NCI-H1105 treated with DMSO at 0.1 percent for 48 hours (cell line): Measurements from ENCODE around the gene ATP9B.
"Not testable (repeated sequence)": the region's sequence is repeated elsewhere in the genome, so short reads cannot be mapped to it uniquely, and the experiment has no call there.

Source experiments
- DNase-seq: peaks from one replicate; lab custom pipeline; 2025; lab: John Stamatoyannopoulos, UW

ATP9B gene

GRCh38 chr18:79290409-79290808 is 221.2 kb downstream of the ATP9B start:
- not testable (repeated sequence) for DNase-seq

- DNase-seq: no peak
These were observed 221.7 kb downstream of the ATP9B start for GRCh38 chr18:79290876-79291275.

- no peak for DNase-seq
These were observed 225.0 kb downstream of the ATP9B start for GRCh38 chr18:79294235-79294634.

- no peak for DNase-seq
These were observed 230.1 kb downstream of the ATP9B start for GRCh38 chr18:79299272-79299671.

- no peak for DNase-seq
These were observed 230.5 kb downstream of the ATP9B start for GRCh38 chr18:79299711-79300110.

GRCh38 chr18:79300413-79300812 is 231.2 kb downstream of the ATP9B start:
- no peak for DNase-seq

- DNase-seq: no peak
These were observed 232.9 kb downstream of the ATP9B start for GRCh38 chr18:79302120-79302519.

GRCh38 chr18:79305911-79306310 is 236.7 kb downstream of the ATP9B start:
- DNase-seq: no peak

- DNase-seq: no peak
These were observed 240.6 kb downstream of the ATP9B start for GRCh38 chr18:79309614-79310358.

GRCh38 chr18:79314838-79315388 is 245.7 kb downstream of the ATP9B start:
- no peak for DNase-seq

- peak; percentile 13 for DNase-seq
These were observed 246.4 kb downstream of the ATP9B start for GRCh38 chr18:79315596-79315995.

- DNase-seq: no peak
These were observed 248.5 kb downstream of the ATP9B start for GRCh38 chr18:79317703-79318102.

- no peak for DNase-seq
These were observed 249.0 kb downstream of the ATP9B start for GRCh38 chr18:79318142-79318673.

- DNase-seq: no peak
These were observed 251.1 kb downstream of the ATP9B start for GRCh38 chr18:79320216-79320850.

- DNase-seq: no peak
These were observed 252.6 kb downstream of the ATP9B start for GRCh38 chr18:79321625-79322405.

- DNase-seq: no peak
These were observed 253.2 kb downstream of the ATP9B start for GRCh38 chr18:79322441-79322840.

GRCh38 chr18:79323471-79323870 is 254.3 kb downstream of the ATP9B start:
- no peak for DNase-seq

GRCh38 chr18:79326413-79327198 is 257.4 kb downstream of the ATP9B start:
- DNase-seq: no peak

GRCh38 chr18:79327199-79327721 is 258.1 kb downstream of the ATP9B start:
- no peak for DNase-seq

GRCh38 chr18:79327915-79328314 is 258.7 kb downstream of the ATP9B start:
- DNase-seq: not testable (repeated sequence)

- no peak for DNase-seq
These were observed 259.7 kb downstream of the ATP9B start for GRCh38 chr18:79328887-79329286.
